Measurements from ENCODE around the gene ANXA6.

DNA sequence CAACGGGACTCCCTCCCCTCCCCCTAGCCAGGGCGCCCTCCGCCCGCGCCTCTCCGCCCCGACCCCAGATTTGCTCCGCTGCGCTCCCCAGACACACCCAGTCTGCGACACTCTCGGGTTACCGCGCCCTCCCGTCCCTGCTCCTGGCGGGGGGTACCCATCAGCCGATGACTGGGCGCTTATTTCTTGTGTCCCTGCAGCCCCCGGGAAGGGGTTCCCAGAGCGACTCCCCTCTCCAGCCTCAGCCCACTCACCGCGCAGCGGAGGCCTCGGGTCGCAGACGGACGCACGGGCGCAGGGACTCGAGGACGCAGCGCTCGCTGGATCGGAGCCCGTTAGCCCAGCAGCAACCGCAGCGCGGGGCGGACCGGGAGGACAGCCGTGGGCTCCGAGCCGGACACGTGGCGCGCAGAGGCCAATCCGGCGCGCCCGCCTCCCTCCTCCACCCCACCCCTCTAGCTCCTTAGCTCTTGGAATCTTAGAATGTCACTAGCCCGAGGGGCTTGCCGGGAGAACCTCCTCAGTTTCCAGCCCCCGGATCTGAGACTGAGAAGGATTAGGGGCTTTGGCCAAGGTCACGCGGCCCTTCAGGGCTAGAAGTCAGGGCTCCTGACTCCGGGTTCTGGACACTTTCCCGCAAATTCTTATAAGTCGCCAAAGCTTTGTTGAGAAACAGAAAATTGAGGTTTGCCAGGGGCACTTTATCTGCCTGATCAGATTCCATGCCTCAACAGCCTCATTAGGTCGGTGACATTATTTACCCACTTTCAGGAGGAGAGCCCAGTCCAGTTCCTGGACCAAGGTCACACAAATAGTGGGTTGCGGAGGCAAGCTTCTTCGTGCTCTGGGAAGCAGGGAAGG lies at the start of gene ANXA6:
- no peak for TF ChIP-seq GATA2 (IDR thresholded peaks at IDR 0.05; ENCODE audit: low read depth, low read length)
- no peak for TF ChIP-seq GATA3 (IDR thresholded peaks at IDR 0.05; ENCODE audit: low read depth, low read length)
